ENCODE results near the gene P2RY11.
A peak's percentile ranks its signal among the peaks of the same experiment; 100 is the strongest.

Gene P2RY11

GRCh38 chr19:10093295-10094186 is 18.0 kb upstream of the P2RY11 start:
- no peak for DNase-seq

- no peak for DNase-seq
These were observed 15.9 kb upstream of the P2RY11 start for GRCh38 chr19:10095622-10095947.

- DNase-seq, result peak; percentile 88
These were observed 15.4 kb upstream of the P2RY11 start for GRCh38 chr19:10095948-10096614.

- no peak for DNase-seq
These were observed 14.9 kb upstream of the P2RY11 start for GRCh38 chr19:10096615-10096963.

GRCh38 chr19:10100163-10100785 is 11.2 kb upstream of the P2RY11 start:
- DNase-seq, result no peak

- DNase-seq, result no peak
These were observed 8.7 kb upstream of the P2RY11 start for GRCh38 chr19:10102787-10103236.

- DNase-seq, result no peak
These were observed 7.4 kb upstream of the P2RY11 start for GRCh38 chr19:10104130-10104513.

- no peak for DNase-seq
These were observed 6.6 kb upstream of the P2RY11 start for GRCh38 chr19:10104665-10105508.

- DNase-seq, result no peak
These were observed 5.9 kb upstream of the P2RY11 start for GRCh38 chr19:10105509-10106099.

GRCh38 chr19:10106100-10106936 is 5.2 kb upstream of the P2RY11 start, which contains the start of gene PPAN:
Gene PPAN (plus strand): TSS chr19:10106362. CDS start chr19:10106395, 33 bp downstream.
- DNase-seq, result peak; percentile 97

GRCh38 chr19:10107254-10107653 is 4.2 kb upstream of the P2RY11 start:
- DNase-seq, result no peak

- no peak for DNase-seq
These were observed 3.6 kb upstream of the P2RY11 start for GRCh38 chr19:10107817-10108367.

- DNase-seq, result no peak
These were observed 2.0 kb upstream of the P2RY11 start for GRCh38 chr19:10109528-10109927.

GRCh38 chr19:10110076-10110971 is 1.2 kb upstream of the P2RY11 start:
- no peak for DNase-seq

GRCh38 chr19:10110972-10111317 is 548 bp upstream of the P2RY11 start:
- no peak for DNase-seq

- DNase-seq, result no peak
These were observed 706 bp downstream of the P2RY11 start for GRCh38 chr19:10112037-10112761.

- peak; percentile 36 for DNase-seq
These were observed 1.6 kb downstream of the P2RY11 start for GRCh38 chr19:10112895-10113591.

- DNase-seq, result no peak
These were observed 2.1 kb downstream of the P2RY11 start for GRCh38 chr19:10113592-10113963.

Data from retina (tissue), 1 donor.